ENCODE results near the gene MSH4.

The MSH4 gene

GRCh38 chr1:75855734-75856133 is 59.1 kb downstream of the MSH4 start:
- ChIA-PET CTCF (no interaction called here), POLR2A (ENCODE audit: low non-redundant PET) (no interaction called here)
- H3K27ac ChIP-seq = no peak overlapping the region
- DNase-seq (ENCODE audit: low spot score) = no peak
- no peak for TF ChIP-seq CTCF (conservative IDR thresholded peaks at IDR 0.05; ENCODE audit: low read depth)

DNA sequence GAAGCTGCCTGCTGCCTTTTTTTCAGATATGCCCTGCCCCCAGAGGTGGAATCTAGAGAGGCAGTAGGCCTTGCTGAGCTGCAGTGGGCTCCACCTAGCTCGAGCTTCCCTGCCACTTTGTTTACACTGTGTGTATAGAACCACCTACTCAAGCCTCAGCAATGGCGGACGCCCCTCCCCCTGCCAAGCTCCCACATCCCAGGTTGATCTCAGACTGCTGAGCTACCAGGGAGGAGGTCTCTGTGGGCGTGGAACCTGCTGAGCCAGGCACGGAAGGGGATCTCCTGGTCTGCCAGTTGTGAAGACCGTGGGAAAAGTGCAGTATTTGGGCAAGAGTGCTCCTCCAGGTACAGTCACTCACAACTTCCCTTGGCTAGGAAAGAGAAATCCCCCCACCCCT is 65.1 kb downstream of the MSH4 start:
- POLR2A ChIA-PET (ENCODE audit: low non-redundant PET) = no interaction called here
- CTCF ChIA-PET = interaction anchor here (0.7 kb wide), 1 partner anchor 211 kb away, joined by 3 read pairs; no protein-coding TSS in a partner anchor
- H3K27ac ChIP-seq = no peak overlapping the region
- TF ChIP-seq CTCF (conservative IDR thresholded peaks at IDR 0.05; ENCODE audit: low read depth) = no peak
- no peak for DNase-seq (ENCODE audit: low spot score)

GRCh38 chr1:75870951-75871350 is 74.3 kb downstream of the MSH4 start:
- DNase-seq (ENCODE audit: low spot score) = no peak
- CTCF ChIA-PET = no interaction called here
- H3K27ac ChIP-seq = no peak overlapping the region
- TF ChIP-seq CTCF (conservative IDR thresholded peaks at IDR 0.05; ENCODE audit: low read depth) = no peak
- POLR2A ChIA-PET (ENCODE audit: low non-redundant PET) = no interaction called here

- POLR2A ChIA-PET (ENCODE audit: low non-redundant PET) = no interaction called here
- CTCF ChIA-PET = no interaction called here
- no peak for TF ChIP-seq CTCF (conservative IDR thresholded peaks at IDR 0.05; ENCODE audit: low read depth)
- DNase-seq (ENCODE audit: low spot score) = no peak
- H3K27ac ChIP-seq = no peak overlapping the region
Observed at GRCh38 chr1:75879985-75880384, 83.3 kb downstream of the MSH4 start.

- POLR2A ChIA-PET (ENCODE audit: low non-redundant PET) = no interaction called here
Observed at GRCh38 chr1:75884437-75884836, 87.8 kb downstream of the MSH4 start.

DNA sequence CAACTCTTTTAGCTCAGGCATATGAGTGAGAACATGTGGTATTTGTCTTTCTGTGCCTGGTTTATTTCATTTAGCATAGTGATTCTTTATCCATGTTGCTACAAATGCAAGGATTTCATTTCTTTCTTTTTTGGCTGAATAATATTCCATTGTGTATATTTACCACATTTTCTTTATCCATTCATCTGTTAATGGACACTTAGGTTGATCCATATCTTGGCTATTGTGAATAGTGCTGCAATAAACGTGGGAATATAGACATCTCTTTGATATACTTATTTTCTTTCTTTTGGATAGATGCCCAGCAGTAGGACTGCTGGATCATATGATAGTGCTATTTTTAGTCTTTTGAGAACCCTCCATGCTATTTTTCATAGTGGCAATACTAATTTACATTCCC is 104.7 kb downstream of the MSH4 start:
- no peak overlapping the region for H3K27ac ChIP-seq
- CTCF ChIA-PET = interaction anchor here (0.7 kb wide), 1 partner anchor 1612 kb away, joined by 3 read pairs; no protein-coding TSS in a partner anchor
- no peak for DNase-seq (ENCODE audit: low spot score)
- POLR2A ChIA-PET (ENCODE audit: low non-redundant PET) = no interaction called here
- TF ChIP-seq CTCF (conservative IDR thresholded peaks at IDR 0.05; ENCODE audit: low read depth) = no peak

More at GRCh38 chr1:75884437-75884836, 87.8 kb downstream of the MSH4 start:
- DNase-seq (ENCODE audit: low spot score) = no peak
- CTCF ChIA-PET = interaction anchor here (0.6 to 0.7 kb wide), 2 partner anchors 35 to 643 kb away, joined by 3 to 5 read pairs; no protein-coding TSS in a partner anchor
- no peak overlapping the region for H3K27ac ChIP-seq
- no peak for TF ChIP-seq CTCF (conservative IDR thresholded peaks at IDR 0.05; ENCODE audit: low read depth)
